CD4-positive, alpha-beta T cell (primary cell): ENCODE data around the gene MYL12A. TPM values are rescaled to one million over a fixed set of nuclear protein-coding genes. Genes with fewer than 3 reads are reported as not detected.

Experiments used
- ATAC-seq: fragments of 200-7000 bp; cut with Tn5 transposase; one replicate; pipeline ENCODE4 v1.10.0; 2022; ENCODE audit warnings: mild to moderate bottlenecking; ENCODE audit not compliant: poor library complexity
- CTCF ChIA-PET: fragments of 350-600 bp; sonication (Branson Sonifier 250); formaldehyde crosslinking; loops from one replicate; lab custom pipeline; 2021; ENCODE audit warnings: antibody characterized with exemption, inconsistent platforms; lab: Charles Lee
- POLR2A ChIA-PET: fragments of 350-600 bp; sonication (Branson Sonifier 250); formaldehyde crosslinking; loops from one replicate; lab custom pipeline; 2021; ENCODE audit warnings: antibody characterized with exemption, inconsistent platforms; lab: Charles Lee
- DNase-seq, 14 experiments: peaks; one replicate each; pipeline ENCODE4 v3.0.0-alpha.2; 2013 to 2020; ENCODE audit warnings: mixed read lengths in 2 of 14
- H3K27ac ChIP-seq, 2 donors: one replicate each; pipeline versions ENCODE4 v1.5.1 to v1.7.0; 2013; ENCODE audit warnings: low read length in 2 of 2, low read depth in 1 of 2, mild to moderate bottlenecking in 1 of 2
- H3K27me3 ChIP-seq, 2 experiments: 1 replicate in 1 of 2; 2 replicates in 1 of 2; pipeline versions ENCODE4 v1.6.1 to v1.7.0; 2013; ENCODE audit warnings: low read length in 2 of 2, control low read depth in 1 of 2, mild to moderate bottlenecking in 1 of 2, moderate library complexity in 1 of 2; ENCODE audit not compliant: insufficient read depth in 2 of 2, control insufficient read depth in 1 of 2
- H3K36me3 ChIP-seq: one replicate; pipeline ENCODE4 v1.6.1; 2013; ENCODE audit warnings: low read length, control low read depth; ENCODE audit not compliant: insufficient read depth
- H3K4me1 ChIP-seq: one replicate; pipeline ENCODE4 v1.6.1; 2013; ENCODE audit warnings: low read length, control low read depth; ENCODE audit not compliant: insufficient read depth
- H3K4me3 ChIP-seq: one replicate; pipeline ENCODE4 v1.5.1; 2013; ENCODE audit warnings: mild to moderate bottlenecking, low read length, moderate library complexity
- H3K9me3 ChIP-seq, 2 experiments: 1 replicate in 1 of 2; 2 replicates in 1 of 2; pipeline versions ENCODE4 v1.6.1 to v1.7.0; 2013; ENCODE audit warnings: low read length in 2 of 2, mild to moderate bottlenecking in 2 of 2, control low read depth in 1 of 2, moderate library complexity in 1 of 2; ENCODE audit not compliant: control insufficient read depth in 1 of 2, insufficient read depth in 1 of 2
- H3K27ac Mint-ChIP-seq: one replicate; pipeline ENCODE4 v1.8.0; 2020; ENCODE audit warnings: mixed read lengths
- H3K27me3 Mint-ChIP-seq: one replicate; pipeline ENCODE4 v1.8.0; 2021; ENCODE audit warnings: mixed read lengths
- H3K36me3 Mint-ChIP-seq: one replicate; pipeline ENCODE4 v1.8.0; 2021; ENCODE audit warnings: low read depth, mixed read lengths
- H3K4me1 Mint-ChIP-seq: one replicate; pipeline ENCODE4 v1.8.0; 2021; ENCODE audit warnings: low read depth, mixed read lengths
- H3K4me3 Mint-ChIP-seq: one replicate; pipeline ENCODE4 v1.8.0; 2020; ENCODE audit warnings: mild to moderate bottlenecking, mixed read lengths
- H3K9me3 Mint-ChIP-seq: one replicate; pipeline ENCODE4 v1.8.0; 2020; ENCODE audit warnings: mixed read lengths
- intact Hi-C, 2 experiments: fragments of 100-400 bp; cut with DNase I in 1 of 2; cut with micrococcal nuclease in 1 of 2; formaldehyde crosslinking; loops; one replicate each; pipeline versions ENCODE4 v1.15.1 to v1.9.0; 2023 to 2025; cut with DNase I, micrococcal nuclease
- total RNA-seq, 174 experiments: library from RNA in 2 of 174; stranded (reverse) in 2 of 174; gene quantifications; one replicate each; pipeline ENCODE4 v1.2.3 and lab custom pipeline; 2021 to 2026
- TF ChIP-seq, protein P1 (sequence below): fragments of 200-600 bp; IDR thresholded peaks from one replicate; pipeline ENCODE4 v1.8.0; 2022; ENCODE audit warnings: antibody characterized with exemption, mild to moderate bottlenecking

Gene MYL12A
- total RNA-seq, 2 experiments from 2014 or later: 188 to 190 TPM

DNA sequence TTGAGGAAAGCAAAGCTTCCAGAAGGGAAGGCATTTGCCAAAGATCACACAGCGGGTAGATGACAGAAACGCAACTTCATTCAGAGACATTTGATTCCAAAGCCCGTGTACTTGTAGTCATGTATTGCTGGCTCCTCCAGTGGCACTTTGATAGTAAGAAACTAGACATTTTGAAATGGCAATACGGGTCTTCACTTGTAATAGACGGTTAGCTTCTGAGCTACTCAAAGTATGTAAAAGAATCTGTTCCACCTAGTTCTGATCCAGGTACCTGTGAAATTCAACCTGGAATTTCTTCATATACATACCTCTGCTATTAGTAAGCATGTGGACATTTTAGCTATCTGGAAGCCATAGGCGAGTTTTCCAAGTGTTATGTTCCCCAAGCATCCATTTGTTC is 26.1 kb upstream of the MYL12A start:
- H3K27me3 ChIP-seq: no peaks in the 10 kb centered on the region
- no peaks in the 10 kb centered on the region for H3K4me1 ChIP-seq
- DNase-seq: no peak
- no peaks in the 10 kb centered on the region for H3K36me3 ChIP-seq
- no peaks in the 10 kb centered on the region for H3K9me3 Mint-ChIP-seq
- peaks cover 5% of the 10 kb centered on the region for H3K4me1 Mint-ChIP-seq
- ATAC-seq: no peak
- H3K4me3 ChIP-seq: no peak overlapping the region
- no peaks in the 10 kb centered on the region for H3K9me3 ChIP-seq
- TF ChIP-seq, protein P1, sequence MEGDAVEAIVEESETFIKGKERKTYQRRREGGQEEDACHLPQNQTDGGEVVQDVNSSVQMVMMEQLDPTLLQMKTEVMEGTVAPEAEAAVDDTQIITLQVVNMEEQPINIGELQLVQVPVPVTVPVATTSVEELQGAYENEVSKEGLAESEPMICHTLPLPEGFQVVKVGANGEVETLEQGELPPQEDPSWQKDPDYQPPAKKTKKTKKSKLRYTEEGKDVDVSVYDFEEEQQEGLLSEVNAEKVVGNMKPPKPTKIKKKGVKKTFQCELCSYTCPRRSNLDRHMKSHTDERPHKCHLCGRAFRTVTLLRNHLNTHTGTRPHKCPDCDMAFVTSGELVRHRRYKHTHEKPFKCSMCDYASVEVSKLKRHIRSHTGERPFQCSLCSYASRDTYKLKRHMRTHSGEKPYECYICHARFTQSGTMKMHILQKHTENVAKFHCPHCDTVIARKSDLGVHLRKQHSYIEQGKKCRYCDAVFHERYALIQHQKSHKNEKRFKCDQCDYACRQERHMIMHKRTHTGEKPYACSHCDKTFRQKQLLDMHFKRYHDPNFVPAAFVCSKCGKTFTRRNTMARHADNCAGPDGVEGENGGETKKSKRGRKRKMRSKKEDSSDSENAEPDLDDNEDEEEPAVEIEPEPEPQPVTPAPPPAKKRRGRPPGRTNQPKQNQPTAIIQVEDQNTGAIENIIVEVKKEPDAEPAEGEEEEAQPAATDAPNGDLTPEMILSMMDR: no peak
- ChIA-PET CTCF (no interaction called here), POLR2A (interaction anchor here (1.1 kb wide), 1 partner anchor 27 kb away, joined by 4 read pairs; no protein-coding TSS in a partner anchor)
- no peaks in the 10 kb centered on the region for H3K27me3 Mint-ChIP-seq
- H3K27ac ChIP-seq: no peak overlapping the region
- no peaks in the 10 kb centered on the region for H3K36me3 Mint-ChIP-seq
- intact Hi-C loops: loop anchor here in 1 of 2 experiments (5.0 kb wide), 1 partner anchor 59 kb away; no protein-coding TSS in a partner anchor
- H3K4me3 Mint-ChIP-seq: no peak overlapping the region
- no peak overlapping the region for H3K27ac Mint-ChIP-seq

DNA sequence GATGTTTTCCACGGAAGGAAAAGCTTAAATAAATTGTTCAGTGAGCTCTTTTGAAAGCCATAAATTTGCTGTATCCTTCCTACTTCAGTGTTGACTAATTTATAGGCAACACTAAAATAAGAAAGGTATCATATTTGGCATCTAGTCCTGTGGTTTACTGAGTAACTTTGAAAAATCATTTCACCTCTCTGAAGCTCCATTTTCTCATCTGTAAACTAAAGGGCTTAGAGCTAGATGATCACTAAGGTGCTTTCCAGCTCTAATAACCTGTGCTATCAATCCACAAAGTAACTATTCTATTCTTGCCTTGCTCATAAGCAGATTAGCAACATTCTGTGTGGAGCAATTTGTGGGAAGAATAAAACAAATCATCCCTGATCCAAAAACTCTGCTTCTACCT is 24.2 kb upstream of the MYL12A start:
- ChIA-PET CTCF (interaction anchor here (0.8 kb wide), 1 partner anchor 21 kb away, joined by 3 read pairs; no protein-coding TSS in a partner anchor), POLR2A (interaction anchor here (1.0 kb wide), 1 partner anchor 24 kb away, joined by 7 read pairs; the partner anchor contains the start of gene MYL12A)
- no peaks in the 10 kb centered on the region for H3K9me3 Mint-ChIP-seq
- Histone ChIP-seq H3K4me3 (no peak overlapping the region), H3K36me3 (no peaks in the 10 kb centered on the region), H3K27me3 (no peaks in the 10 kb centered on the region), H3K27ac (no peak overlapping the region), H3K4me1 (no peaks in the 10 kb centered on the region), H3K9me3 (no peaks in the 10 kb centered on the region)
- no peaks in the 10 kb centered on the region for H3K27me3 Mint-ChIP-seq
- TF ChIP-seq, protein P1: no peak
- H3K4me1 Mint-ChIP-seq: peaks cover 5% of the 10 kb centered on the region
- no peak for ATAC-seq
- no peaks in the 10 kb centered on the region for H3K36me3 Mint-ChIP-seq
- DNase-seq: no peak
- H3K27ac Mint-ChIP-seq: no peak overlapping the region
- no peak overlapping the region for H3K4me3 Mint-ChIP-seq
- intact Hi-C loops: loop anchor here in 1 of 2 experiments (5.0 kb wide), 1 partner anchor 61 kb away; no protein-coding TSS in a partner anchor

DNA sequence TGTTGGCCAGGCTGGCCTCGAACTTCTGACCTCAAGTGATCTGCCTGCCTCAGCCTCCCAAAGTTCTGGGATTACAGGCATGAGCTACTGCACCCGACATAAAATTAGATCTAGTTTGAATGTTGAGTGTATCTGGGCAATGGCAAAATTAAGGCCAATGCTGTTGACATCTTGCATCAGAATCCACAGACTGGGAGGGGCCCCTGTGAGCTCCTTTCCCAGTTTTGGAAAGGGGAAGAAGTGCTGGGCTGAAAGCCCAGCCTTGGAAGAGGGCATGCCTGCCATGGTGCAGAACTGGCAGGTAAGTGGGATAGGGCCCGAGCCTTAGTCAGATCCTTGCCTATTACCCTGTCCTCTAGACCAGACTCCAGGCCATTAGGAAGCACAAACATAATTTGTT is 23.4 kb upstream of the MYL12A start:
- no peaks in the 10 kb centered on the region for H3K36me3 Mint-ChIP-seq

More for the DNA sequence above, 23.4 kb upstream of the MYL12A start:
- Histone ChIP-seq H3K36me3 (no peaks in the 10 kb centered on the region), H3K27ac (no peak overlapping the region), H3K4me1 (no peaks in the 10 kb centered on the region), H3K9me3 (no peaks in the 10 kb centered on the region), H3K4me3 (no peak overlapping the region), H3K27me3 (no peaks in the 10 kb centered on the region)
- Mint-ChIP-seq H3K4me3 (no peak overlapping the region), H3K27me3 (no peaks in the 10 kb centered on the region), H3K4me1 (peaks cover 5% of the 10 kb centered on the region), H3K9me3 (no peaks in the 10 kb centered on the region), H3K27ac (no peak overlapping the region)
- TF ChIP-seq, protein P1: no peak
- DNase-seq (no peak), ATAC-seq (no peak)
- ChIA-PET POLR2A (no interaction called here), CTCF (no interaction called here)
- intact Hi-C loops: loop anchor here in 1 of 2 experiments (5.0 kb wide), 1 partner anchor 62 kb away; no protein-coding TSS in a partner anchor
